ENCODE results near the gene FKBP9.

GRCh38 chr7:32916006-32916405 lies 41.2 kb upstream of the FKBP9 start:
- no peak for TF ChIP-seq POLR2A (IDR thresholded peaks at IDR 0.05)
- TF ChIP-seq, protein P1, sequence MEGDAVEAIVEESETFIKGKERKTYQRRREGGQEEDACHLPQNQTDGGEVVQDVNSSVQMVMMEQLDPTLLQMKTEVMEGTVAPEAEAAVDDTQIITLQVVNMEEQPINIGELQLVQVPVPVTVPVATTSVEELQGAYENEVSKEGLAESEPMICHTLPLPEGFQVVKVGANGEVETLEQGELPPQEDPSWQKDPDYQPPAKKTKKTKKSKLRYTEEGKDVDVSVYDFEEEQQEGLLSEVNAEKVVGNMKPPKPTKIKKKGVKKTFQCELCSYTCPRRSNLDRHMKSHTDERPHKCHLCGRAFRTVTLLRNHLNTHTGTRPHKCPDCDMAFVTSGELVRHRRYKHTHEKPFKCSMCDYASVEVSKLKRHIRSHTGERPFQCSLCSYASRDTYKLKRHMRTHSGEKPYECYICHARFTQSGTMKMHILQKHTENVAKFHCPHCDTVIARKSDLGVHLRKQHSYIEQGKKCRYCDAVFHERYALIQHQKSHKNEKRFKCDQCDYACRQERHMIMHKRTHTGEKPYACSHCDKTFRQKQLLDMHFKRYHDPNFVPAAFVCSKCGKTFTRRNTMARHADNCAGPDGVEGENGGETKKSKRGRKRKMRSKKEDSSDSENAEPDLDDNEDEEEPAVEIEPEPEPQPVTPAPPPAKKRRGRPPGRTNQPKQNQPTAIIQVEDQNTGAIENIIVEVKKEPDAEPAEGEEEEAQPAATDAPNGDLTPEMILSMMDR (IDR thresholded peaks at IDR 0.05): no peak

Data from heart left ventricle (tissue), 13 donors.